ENCODE data around the gene CDC42BPB. TPM values are rescaled to one million over a fixed set of nuclear protein-coding genes. Genes with fewer than 3 reads are reported as not detected.
"Not testable (repeated sequence)": the region's sequence is repeated elsewhere in the genome, so short reads cannot be mapped to it uniquely, and the experiment has no call there.

Gene CDC42BPB
- total RNA-seq, 4 donors from 2014 or later: 80.6 to 157 (median 118) TPM

DNA sequence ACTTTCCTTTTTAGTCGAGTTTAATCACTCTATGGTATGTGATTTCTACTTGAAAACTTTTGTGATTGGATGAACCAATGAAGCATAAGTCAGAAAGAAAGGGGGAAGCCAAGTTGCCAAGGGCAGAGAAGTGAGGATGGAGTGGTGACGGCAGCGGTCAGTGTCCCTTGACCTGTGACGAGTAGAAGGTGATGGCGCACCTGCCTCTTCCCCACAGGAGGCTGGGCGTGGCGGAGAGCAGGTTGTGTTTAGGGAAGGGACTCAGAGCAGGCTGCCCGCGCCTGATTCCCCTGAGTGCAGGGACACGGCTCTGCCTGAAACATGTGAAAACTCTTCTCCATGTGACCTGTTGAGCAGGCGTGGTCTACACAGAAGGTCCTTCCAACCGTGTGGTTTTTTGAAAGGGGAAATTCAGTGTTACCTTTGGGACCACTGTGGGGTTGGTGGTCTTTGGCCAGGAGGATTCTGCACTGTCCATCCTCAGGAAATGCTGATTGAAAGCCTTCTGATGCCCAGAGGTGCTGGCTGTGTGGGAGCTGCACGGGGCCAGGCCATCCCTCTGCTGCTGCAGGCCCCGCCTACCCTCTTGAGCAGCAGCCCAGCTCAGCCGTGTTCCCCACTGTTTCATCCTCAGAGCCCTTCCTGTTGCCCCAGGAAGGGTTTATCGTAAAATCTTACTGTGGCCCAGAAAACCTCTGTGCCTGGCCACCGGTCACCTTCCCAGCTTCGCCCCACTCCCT is 158.4 kb downstream of the CDC42BPB start:
- TF ChIP-seq, protein P1, sequence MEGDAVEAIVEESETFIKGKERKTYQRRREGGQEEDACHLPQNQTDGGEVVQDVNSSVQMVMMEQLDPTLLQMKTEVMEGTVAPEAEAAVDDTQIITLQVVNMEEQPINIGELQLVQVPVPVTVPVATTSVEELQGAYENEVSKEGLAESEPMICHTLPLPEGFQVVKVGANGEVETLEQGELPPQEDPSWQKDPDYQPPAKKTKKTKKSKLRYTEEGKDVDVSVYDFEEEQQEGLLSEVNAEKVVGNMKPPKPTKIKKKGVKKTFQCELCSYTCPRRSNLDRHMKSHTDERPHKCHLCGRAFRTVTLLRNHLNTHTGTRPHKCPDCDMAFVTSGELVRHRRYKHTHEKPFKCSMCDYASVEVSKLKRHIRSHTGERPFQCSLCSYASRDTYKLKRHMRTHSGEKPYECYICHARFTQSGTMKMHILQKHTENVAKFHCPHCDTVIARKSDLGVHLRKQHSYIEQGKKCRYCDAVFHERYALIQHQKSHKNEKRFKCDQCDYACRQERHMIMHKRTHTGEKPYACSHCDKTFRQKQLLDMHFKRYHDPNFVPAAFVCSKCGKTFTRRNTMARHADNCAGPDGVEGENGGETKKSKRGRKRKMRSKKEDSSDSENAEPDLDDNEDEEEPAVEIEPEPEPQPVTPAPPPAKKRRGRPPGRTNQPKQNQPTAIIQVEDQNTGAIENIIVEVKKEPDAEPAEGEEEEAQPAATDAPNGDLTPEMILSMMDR (IDR thresholded peaks at IDR 0.05): no peak
- no peaks in the 10 kb centered on the region for H3K4me1 ChIP-seq
- DNase-seq: no peak
- no peaks in the 10 kb centered on the region for H3K27me3 ChIP-seq
- no peak overlapping the region for H3K4me3 ChIP-seq
- no peaks in the 10 kb centered on the region for H3K9me3 ChIP-seq
- H3K27ac ChIP-seq: no peak overlapping the region
- intact Hi-C loops (cut with DNase I; ENCODE audit: low total_unique reads): no loop called here
- H3K36me3 ChIP-seq: no peaks in the 10 kb centered on the region

DNA sequence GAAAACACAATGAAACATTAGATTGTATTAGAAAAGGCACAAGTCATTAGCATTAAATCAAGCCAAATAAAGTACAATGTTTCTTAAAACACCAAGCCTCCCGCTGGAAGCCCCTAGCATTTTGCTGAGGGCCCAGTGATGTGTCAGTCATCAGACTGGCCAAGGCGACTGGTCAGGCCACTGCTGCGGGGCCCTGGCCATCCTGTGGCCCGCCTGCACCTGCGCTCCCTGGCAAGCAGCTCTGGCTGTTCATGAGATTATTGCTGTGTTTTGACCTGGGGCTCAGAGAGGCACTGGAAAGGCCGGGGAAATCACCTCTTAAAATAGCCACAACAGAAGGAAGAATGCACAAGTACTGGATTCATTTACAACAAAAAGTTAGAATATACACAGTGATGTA is 159.1 kb downstream of the CDC42BPB start:
- intact Hi-C loops (cut with DNase I; ENCODE audit: low total_unique reads): no loop called here
- no peaks in the 10 kb centered on the region for H3K27me3 ChIP-seq
- no peak for DNase-seq
- H3K4me1 ChIP-seq: no peaks in the 10 kb centered on the region
- H3K9me3 ChIP-seq: no peaks in the 10 kb centered on the region
- H3K36me3 ChIP-seq: no peaks in the 10 kb centered on the region
- TF ChIP-seq POLR2A (IDR thresholded peaks at IDR 0.05): no peak
- TF ChIP-seq, protein P1 (IDR thresholded peaks at IDR 0.05): no peak
- no peak overlapping the region for H3K4me3 ChIP-seq
- no peak overlapping the region for H3K27ac ChIP-seq

DNA sequence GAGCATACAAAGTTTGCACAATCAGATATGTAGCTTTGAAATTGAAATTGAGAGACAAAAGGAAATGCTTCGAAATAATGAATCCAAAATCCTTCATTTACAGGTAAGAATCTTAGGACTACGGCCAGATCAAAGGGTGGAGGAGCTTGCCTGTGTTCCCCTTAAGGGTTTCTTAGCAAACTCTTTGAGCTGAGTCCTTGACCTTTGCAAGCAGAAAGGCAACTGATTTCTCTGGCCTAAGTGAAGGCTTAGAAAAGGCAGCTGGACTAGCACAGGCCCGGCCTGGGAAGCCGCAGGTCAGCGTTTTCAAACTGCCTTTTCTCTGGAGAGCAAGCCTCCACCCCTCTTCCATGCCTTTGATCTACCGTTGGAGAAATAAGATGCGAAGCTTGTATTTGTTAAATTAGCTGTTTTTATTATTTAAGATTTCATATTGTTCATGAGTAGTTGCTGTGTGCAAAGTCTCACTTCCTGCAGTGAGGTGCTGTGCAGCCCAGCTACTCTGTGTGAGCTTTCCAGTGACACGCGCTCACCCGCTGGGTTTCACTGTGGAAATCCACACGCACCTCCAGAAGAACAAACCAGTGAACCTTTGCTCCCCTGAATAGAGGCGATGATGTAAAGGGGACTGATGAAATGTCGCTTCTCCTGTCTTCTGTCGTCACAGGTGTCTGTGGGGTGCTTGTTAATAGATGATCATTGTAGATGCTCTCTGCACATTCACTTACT is 159.9 kb downstream of the CDC42BPB start:
- no peak for TF ChIP-seq POLR2A (IDR thresholded peaks at IDR 0.05)
- TF ChIP-seq, protein P1 (IDR thresholded peaks at IDR 0.05): no peak
- Histone ChIP-seq H3K27me3 (no peaks in the 10 kb centered on the region), H3K27ac (no peak overlapping the region), H3K36me3 (no peaks in the 10 kb centered on the region), H3K4me3 (no peak overlapping the region), H3K9me3 (no peaks in the 10 kb centered on the region), H3K4me1 (no peaks in the 10 kb centered on the region)
- no peak for DNase-seq
- intact Hi-C loops (cut with DNase I; ENCODE audit: low total_unique reads): no loop called here

DNA sequence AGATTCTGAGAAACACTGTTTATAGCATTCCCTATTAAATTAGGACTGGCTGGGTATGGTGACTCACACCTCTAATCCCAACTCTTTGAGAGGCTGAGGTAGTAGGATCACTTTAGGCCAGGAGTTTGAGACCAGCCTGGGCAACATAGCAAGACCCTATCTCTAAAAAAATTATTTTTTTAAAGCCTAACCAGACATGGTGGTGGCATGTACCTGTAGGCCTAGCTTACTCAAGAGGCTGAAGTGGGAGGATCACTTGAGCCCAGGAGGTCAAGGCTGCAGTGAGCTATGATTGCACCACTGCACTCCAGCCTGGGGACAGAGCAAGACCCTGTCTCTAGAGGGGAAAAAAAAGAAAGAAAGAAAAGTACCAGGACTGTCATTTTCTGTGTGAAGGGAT is 160.6 kb downstream of the CDC42BPB start:
- intact Hi-C loops (cut with DNase I; ENCODE audit: low total_unique reads); H3K27me3 ChIP-seq; DNase-seq; H3K36me3 ChIP-seq; H3K4me1 ChIP-seq; H3K4me3 ChIP-seq; H3K9me3 ChIP-seq; H3K27ac ChIP-seq: not testable (repeated sequence)

DNA sequence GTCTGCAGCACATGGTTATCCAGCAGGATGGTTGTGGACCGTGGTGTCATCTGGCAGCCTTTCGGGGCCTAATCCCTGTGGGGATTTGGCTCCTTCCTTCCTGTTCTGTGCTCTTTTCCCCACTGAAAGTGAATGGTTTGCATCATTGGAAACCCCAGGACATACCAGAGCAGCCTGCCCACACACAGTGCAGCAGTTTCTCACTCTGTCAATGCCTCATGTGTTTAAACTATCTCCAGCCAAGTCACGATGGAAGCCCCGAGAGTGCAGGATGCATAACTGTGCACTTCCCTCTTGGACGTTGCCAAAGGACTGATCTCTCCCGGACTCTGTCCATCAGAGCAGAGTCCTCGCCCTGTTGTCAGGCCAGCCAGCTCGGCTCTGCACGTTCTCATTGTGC is 163.9 kb downstream of the CDC42BPB start:
- H3K9me3 ChIP-seq: no peaks in the 10 kb centered on the region
- intact Hi-C loops (cut with DNase I; ENCODE audit: low total_unique reads): no loop called here
- peak in 1 of 2 donors; percentile 46 for DNase-seq
- H3K27me3 ChIP-seq: no peaks in the 10 kb centered on the region
- H3K4me1 ChIP-seq: no peaks in the 10 kb centered on the region
- no peak overlapping the region for H3K4me3 ChIP-seq
- H3K36me3 ChIP-seq: no peaks in the 10 kb centered on the region
- TF ChIP-seq POLR2A (IDR thresholded peaks at IDR 0.05): no peak
- TF ChIP-seq, protein P1 (IDR thresholded peaks at IDR 0.05): no peak
- no peak overlapping the region for H3K27ac ChIP-seq
